Nephron progenitor cell (in vitro differentiated cells): ENCODE measurements around the gene CCL2.

ENCODE experiments used
- DNase-seq: peaks from one replicate; pipeline ENCODE4 v3.0.0; 2021
- H3K27ac Mint-ChIP-seq: 2 replicates; pipeline ENCODE4 v1.8.0; 2021; ENCODE audit warnings: mild to moderate bottlenecking, moderate library complexity, mixed read lengths
- H3K27me3 Mint-ChIP-seq: 2 replicates; pipeline ENCODE4 v1.8.0; 2021; ENCODE audit warnings: mild to moderate bottlenecking, low read depth, mixed read lengths; ENCODE audit not compliant: poor library complexity
- H3K36me3 Mint-ChIP-seq: 2 replicates; pipeline ENCODE4 v1.8.0; 2021; ENCODE audit warnings: low read depth, mixed read lengths
- H3K4me1 Mint-ChIP-seq: 2 replicates; pipeline ENCODE4 v1.8.0; 2021; ENCODE audit warnings: mixed read lengths
- H3K4me3 Mint-ChIP-seq: 2 replicates; pipeline ENCODE4 v1.8.0; 2021; ENCODE audit warnings: mild to moderate bottlenecking, moderate library complexity, mixed read lengths
- H3K9me3 Mint-ChIP-seq: 2 replicates; pipeline ENCODE4 v1.8.0; 2021; ENCODE audit warnings: mild to moderate bottlenecking, moderate library complexity, mixed read lengths
- TF ChIP-seq, protein P1 (sequence below): fragments of 200-600 bp; sonication (generic); IDR thresholded peaks from 2 replicates; pipeline ENCODE4 v1.5.0; 2021; ENCODE audit warnings: antibody characterized with exemption

Gene CCL2

DNA sequence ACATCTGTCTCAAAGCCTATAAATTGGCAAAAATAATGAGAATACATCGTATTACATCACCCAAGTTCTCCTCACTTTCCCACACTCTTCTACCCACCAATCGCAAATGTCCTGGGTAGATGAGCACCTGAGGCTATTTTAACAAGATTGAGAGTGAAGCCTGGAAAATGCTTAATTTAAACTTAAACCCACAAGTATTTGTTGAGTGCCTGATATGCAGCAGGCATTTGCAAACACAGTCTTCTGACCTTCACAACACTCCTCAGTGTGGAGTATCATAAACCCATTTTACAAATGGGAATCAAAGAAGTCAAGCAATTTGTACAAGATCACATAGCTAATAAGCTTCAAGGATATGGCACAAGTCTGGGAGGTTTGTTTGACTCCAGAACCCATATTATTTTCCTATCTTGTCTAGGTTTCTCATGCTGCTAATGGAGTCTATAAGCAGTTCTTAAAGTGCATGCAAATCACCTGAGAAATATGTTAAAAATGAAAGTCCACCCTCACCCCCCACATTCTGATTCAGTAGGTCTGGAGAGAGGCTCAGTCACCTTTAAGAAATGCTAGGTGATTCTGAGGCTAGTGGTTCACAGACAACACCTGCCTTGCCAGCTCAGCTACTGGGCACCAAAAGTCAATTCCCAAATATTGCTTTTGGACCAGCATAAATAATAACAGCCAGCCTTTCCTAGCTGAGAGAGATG, 34.9 kb upstream of the CCL2 start:
- Mint-ChIP-seq H3K4me1 (no peaks in the 10 kb centered on the region), H3K36me3 (no peaks in the 10 kb centered on the region), H3K4me3 (no peak overlapping the region), H3K27me3 (peaks cover 5% of the 10 kb centered on the region), H3K27ac (no peak overlapping the region), H3K9me3 (peaks cover 16% of the 10 kb centered on the region)
- no peak for DNase-seq
- TF ChIP-seq, protein P1, sequence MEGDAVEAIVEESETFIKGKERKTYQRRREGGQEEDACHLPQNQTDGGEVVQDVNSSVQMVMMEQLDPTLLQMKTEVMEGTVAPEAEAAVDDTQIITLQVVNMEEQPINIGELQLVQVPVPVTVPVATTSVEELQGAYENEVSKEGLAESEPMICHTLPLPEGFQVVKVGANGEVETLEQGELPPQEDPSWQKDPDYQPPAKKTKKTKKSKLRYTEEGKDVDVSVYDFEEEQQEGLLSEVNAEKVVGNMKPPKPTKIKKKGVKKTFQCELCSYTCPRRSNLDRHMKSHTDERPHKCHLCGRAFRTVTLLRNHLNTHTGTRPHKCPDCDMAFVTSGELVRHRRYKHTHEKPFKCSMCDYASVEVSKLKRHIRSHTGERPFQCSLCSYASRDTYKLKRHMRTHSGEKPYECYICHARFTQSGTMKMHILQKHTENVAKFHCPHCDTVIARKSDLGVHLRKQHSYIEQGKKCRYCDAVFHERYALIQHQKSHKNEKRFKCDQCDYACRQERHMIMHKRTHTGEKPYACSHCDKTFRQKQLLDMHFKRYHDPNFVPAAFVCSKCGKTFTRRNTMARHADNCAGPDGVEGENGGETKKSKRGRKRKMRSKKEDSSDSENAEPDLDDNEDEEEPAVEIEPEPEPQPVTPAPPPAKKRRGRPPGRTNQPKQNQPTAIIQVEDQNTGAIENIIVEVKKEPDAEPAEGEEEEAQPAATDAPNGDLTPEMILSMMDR: no peak

DNA sequence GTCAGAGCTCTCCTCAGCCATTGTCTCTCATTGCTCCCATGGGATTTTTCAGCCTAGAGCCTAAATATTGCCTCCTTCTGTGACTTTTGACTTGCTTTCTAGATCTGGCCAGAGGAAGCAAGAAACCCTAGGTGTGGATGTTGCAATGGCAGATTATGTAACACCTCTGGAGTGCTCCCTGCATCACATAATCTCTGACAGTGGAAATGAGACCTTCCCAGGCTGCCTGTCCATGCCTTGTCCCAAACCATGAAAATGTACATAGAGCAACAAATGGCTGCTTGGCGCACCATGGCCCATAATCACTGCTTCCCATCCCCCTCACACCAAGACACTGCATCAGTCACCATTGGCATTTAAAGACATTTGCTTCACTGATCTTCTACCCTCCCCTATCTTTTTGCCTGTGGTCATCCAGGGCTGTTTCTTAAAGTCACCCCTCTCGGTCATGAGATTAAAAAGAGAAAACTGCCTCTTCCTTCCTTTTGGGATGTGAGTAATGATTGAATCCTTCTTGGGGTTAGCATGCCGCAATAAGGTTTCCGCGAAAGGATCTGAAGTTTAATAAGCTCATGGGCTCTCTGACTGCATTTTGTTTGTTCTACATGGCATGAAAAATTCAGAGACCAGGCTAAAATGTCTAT, 34.2 kb upstream of the CCL2 start:
- Mint-ChIP-seq H3K36me3 (no peaks in the 10 kb centered on the region), H3K27ac (no peak overlapping the region), H3K9me3 (peaks cover 16% of the 10 kb centered on the region), H3K27me3 (peaks cover 5% of the 10 kb centered on the region), H3K4me3 (no peak overlapping the region), H3K4me1 (no peaks in the 10 kb centered on the region)
- TF ChIP-seq, protein P1: no peak
- DNase-seq: no peak

DNA sequence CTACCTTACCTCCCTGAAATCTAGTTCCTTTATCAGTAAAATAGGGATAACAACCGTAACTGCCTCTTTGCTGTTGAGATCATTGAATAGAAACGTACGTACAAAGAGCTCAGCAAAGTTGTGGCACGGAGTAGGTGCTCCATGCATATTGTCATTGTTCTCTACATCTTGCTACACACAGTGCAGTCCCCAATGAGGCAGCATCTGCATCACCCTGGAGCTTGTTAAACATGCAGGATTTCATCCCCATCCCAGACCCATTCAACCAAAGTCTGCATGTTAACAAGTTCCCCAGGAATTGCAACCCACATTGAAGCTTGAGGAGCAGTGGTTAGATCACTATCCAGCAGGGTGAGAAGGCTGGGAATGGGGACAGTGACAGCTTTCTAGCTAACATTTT, 33.7 kb upstream of the CCL2 start:
- H3K36me3 Mint-ChIP-seq: no peaks in the 10 kb centered on the region
- H3K4me1 Mint-ChIP-seq: no peaks in the 10 kb centered on the region
- TF ChIP-seq, protein P1: no peak
- H3K4me3 Mint-ChIP-seq: no peak overlapping the region
- H3K27ac Mint-ChIP-seq: no peak overlapping the region
- DNase-seq: no peak
- H3K27me3 Mint-ChIP-seq: peaks cover 3% of the 10 kb centered on the region
- H3K9me3 Mint-ChIP-seq: peaks cover 11% of the 10 kb centered on the region

DNA sequence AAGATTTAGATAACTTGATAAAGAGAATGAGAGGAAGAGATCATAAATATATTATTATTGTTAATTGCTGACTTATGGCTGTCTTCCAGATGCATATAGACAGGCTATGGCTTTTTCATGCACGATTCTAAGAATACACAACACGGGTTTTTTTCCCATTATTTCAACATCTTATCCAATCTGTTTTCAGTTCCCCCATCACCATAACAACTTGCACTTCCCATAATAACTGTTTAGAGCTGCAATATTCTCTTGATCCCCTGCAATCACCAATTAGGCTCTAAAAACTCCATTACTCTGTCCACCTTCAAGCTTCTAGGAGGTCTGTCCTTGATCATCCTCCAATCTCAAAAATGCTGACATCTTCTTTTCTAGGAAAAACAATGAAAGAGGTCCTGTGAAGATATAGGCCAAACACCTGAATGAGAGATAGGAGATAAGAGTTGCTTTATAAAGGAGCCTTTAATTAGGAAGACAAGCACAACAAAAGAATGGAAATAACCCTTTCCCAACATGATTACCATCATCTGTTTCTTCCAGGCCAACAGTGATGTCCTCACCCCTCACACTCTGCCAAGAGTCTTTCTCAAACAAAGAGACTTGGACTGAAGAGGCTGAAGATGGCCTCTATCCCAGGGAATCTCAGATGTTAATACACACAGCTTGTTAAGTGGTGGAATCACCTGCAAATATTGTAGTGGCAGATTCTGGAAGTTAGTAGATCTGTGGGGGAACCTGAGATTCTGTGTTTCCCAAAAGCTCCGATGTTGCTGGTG, 32.2 kb upstream of the CCL2 start:
- no peak for DNase-seq
- Mint-ChIP-seq H3K36me3 (no peaks in the 10 kb centered on the region), H3K4me1 (no peaks in the 10 kb centered on the region), H3K4me3 (no peak overlapping the region), H3K27me3 (peaks cover 3% of the 10 kb centered on the region), H3K9me3 (no peaks in the 10 kb centered on the region), H3K27ac (no peak overlapping the region)
- TF ChIP-seq, protein P1: no peak

DNA sequence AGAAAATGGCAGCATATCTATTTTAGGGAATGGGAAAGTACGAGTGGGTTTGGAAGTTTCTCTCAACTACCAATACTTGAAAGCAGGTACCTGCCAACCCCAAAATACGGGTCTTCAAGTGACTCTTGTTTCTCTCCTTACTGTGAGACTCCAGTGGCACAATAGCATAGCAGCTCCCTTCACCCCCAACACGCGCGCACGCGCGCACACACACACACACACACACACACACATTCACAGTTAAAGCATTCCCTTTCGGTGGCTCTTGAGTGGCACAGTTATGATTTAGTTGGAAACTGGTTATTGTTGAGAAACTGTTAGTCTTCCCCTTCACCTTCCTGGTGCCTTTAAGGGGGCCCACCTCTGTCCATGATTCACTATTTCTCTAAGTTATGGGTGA, 30.0 kb upstream of the CCL2 start:
- H3K27ac Mint-ChIP-seq: no peak overlapping the region
- peaks cover 4% of the 10 kb centered on the region for H3K36me3 Mint-ChIP-seq
- no peaks in the 10 kb centered on the region for H3K4me1 Mint-ChIP-seq
- DNase-seq: no peak
- peaks cover 13% of the 10 kb centered on the region for H3K9me3 Mint-ChIP-seq
- TF ChIP-seq, protein P1: no peak
- peaks cover 3% of the 10 kb centered on the region for H3K27me3 Mint-ChIP-seq
- H3K4me3 Mint-ChIP-seq: no peak overlapping the region
